Activated CD8-positive, alpha-beta T cell treated with anti-CD3 and anti-CD28 coated beads for 36 hours (primary cell): ENCODE measurements around the gene PTPRG. TPM values are rescaled to one million over a fixed set of nuclear protein-coding genes. Genes with fewer than 3 reads are reported as not detected.
"Not testable (repeated sequence)": the region's sequence is repeated elsewhere in the genome, so short reads cannot be mapped to it uniquely, and the experiment has no call there.

Source experiments
- ATAC-seq: fragments of 200-7000 bp; cut with Tn5 transposase; one replicate; pipeline ENCODE4 v1.10.0; 2021; ENCODE audit warnings: mild to moderate bottlenecking, moderate library complexity
- CTCF ChIA-PET: fragments of 350-600 bp; sonication (Branson Sonifier 250); formaldehyde crosslinking; loops from one replicate; lab custom pipeline; 2021; ENCODE audit warnings: antibody characterized with exemption; lab: Charles Lee
- POLR2A ChIA-PET: fragments of 350-600 bp; sonication (Branson Sonifier 250); formaldehyde crosslinking; loops from one replicate; lab custom pipeline; 2021; ENCODE audit warnings: antibody characterized with exemption; lab: Charles Lee
- DNase-seq: peaks from one replicate; pipeline ENCODE4 v3.0.0-alpha.2; 2020
- H3K27ac Mint-ChIP-seq: one replicate; pipeline ENCODE4 v1.8.0; 2021; ENCODE audit warnings: mild to moderate bottlenecking, mixed read lengths
- H3K27me3 Mint-ChIP-seq: one replicate; pipeline ENCODE4 v1.8.0; 2021; ENCODE audit warnings: mixed read lengths
- H3K36me3 Mint-ChIP-seq: one replicate; pipeline ENCODE4 v1.8.0; 2021; ENCODE audit warnings: low read depth, mixed read lengths
- H3K4me1 Mint-ChIP-seq: one replicate; pipeline ENCODE4 v1.8.0; 2021; ENCODE audit warnings: low read depth, mixed read lengths
- H3K4me3 Mint-ChIP-seq: one replicate; pipeline ENCODE4 v1.8.0; 2021; ENCODE audit warnings: mild to moderate bottlenecking, moderate library complexity, mixed read lengths
- H3K9me3 Mint-ChIP-seq: one replicate; pipeline ENCODE4 v1.8.0; 2021; ENCODE audit warnings: mixed read lengths
- intact Hi-C: fragments of 100-400 bp; cut with micrococcal nuclease; formaldehyde crosslinking; loops from one replicate; pipeline ENCODE4 v1.10.0; 2022
- total RNA-seq, 2 experiments: library from RNA; stranded (reverse); gene quantifications; one replicate each; pipeline ENCODE4 v1.2.3, GENCODE V29; 2021
- TF ChIP-seq, protein P1 (sequence below): fragments of 200-600 bp; IDR thresholded peaks from one replicate; pipeline ENCODE4 v1.8.0; 2022; ENCODE audit warnings: antibody characterized with exemption, mild to moderate bottlenecking

Gene PTPRG
- total RNA-seq, 2 experiments from 2014 or later, result not detected

DNA sequence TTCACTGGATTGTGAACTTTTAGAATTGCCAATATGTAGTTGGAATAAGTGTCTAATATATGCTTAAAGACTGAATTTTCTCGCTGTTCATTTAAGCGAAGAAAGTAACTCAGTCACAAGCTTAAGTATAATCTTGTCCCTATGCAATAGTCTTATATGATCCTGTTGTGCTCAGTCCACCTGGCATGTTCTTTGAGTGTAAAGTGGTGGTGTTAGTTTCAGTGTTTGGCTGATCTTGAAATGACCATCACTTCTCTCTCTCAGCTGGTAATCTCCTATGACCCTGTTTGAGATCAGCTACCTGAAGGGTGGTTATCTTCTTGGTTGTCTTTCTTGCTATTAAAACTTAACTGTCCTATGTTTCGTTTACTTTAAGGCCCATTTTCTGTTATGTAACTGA lies 197.5 kb downstream of the PTPRG start:
- Mint-ChIP-seq H3K4me1 (no peaks in the 10 kb centered on the region), H3K27me3 (peaks cover 1% of the 10 kb centered on the region), H3K9me3 (no peaks in the 10 kb centered on the region), H3K36me3 (no peaks in the 10 kb centered on the region), H3K4me3 (no peak overlapping the region), H3K27ac (no peak overlapping the region)
- no peak for DNase-seq
- TF ChIP-seq, protein P1, sequence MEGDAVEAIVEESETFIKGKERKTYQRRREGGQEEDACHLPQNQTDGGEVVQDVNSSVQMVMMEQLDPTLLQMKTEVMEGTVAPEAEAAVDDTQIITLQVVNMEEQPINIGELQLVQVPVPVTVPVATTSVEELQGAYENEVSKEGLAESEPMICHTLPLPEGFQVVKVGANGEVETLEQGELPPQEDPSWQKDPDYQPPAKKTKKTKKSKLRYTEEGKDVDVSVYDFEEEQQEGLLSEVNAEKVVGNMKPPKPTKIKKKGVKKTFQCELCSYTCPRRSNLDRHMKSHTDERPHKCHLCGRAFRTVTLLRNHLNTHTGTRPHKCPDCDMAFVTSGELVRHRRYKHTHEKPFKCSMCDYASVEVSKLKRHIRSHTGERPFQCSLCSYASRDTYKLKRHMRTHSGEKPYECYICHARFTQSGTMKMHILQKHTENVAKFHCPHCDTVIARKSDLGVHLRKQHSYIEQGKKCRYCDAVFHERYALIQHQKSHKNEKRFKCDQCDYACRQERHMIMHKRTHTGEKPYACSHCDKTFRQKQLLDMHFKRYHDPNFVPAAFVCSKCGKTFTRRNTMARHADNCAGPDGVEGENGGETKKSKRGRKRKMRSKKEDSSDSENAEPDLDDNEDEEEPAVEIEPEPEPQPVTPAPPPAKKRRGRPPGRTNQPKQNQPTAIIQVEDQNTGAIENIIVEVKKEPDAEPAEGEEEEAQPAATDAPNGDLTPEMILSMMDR, result no peak
- ChIA-PET POLR2A (no interaction called here), CTCF (interaction anchor here (0.6 kb wide), 1 partner anchor 193 kb away, joined by 3 read pairs; no protein-coding TSS in a partner anchor)
- no peak for ATAC-seq
- intact Hi-C loops, result no loop called here

- H3K27me3 Mint-ChIP-seq, H3K9me3 Mint-ChIP-seq, H3K4me1 Mint-ChIP-seq, H3K27ac Mint-ChIP-seq, H3K36me3 Mint-ChIP-seq, ATAC-seq, CTCF ChIA-PET, intact Hi-C loops, H3K4me3 Mint-ChIP-seq, DNase-seq: not testable (repeated sequence)
- POLR2A ChIA-PET, result interaction anchor here (0.6 kb wide), 1 partner anchor 529 kb away, joined by 4 read pairs; no protein-coding TSS in a partner anchor
Measured at GRCh38 chr3:61760783-61761182, 199.4 kb downstream of the PTPRG start.

DNA sequence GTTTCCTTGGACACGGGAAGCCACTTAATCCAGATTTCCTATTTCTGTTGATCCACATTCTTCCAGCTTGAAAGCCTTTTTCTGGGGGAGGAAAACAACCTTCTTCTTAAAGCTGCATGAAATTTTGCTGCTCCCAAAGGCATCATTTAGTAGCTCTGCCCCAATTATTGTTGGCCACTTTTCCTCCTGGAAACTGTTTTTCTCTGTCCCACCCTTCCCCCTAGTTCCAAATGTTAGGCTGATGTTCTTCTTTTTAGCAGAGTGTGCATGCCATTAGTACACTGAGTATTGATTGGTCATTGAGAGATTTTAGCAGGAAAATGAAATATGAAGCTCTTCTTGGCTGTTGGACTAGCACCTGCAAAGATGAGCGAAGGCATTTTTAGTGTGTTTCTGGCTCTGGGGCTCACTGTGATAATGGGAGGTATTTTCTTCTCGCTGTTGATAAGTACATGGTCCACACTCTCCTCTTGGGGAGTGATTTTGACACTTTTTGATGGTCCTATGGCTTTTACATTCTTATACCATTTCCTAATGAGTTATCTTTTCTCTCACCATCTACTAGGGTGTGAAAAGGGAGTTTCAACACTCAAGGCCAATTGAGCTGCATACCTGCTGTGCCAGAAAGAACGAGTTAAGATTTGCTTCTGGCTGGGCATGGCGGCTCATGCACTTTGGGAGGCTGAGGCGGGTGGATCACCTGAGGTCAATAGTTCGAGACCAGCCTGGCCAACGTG lies 200.5 kb downstream of the PTPRG start:
- Mint-ChIP-seq H3K27ac (no peak overlapping the region), H3K9me3 (no peaks in the 10 kb centered on the region), H3K27me3 (peaks cover 3% of the 10 kb centered on the region), H3K4me3 (no peak overlapping the region), H3K36me3 (no peaks in the 10 kb centered on the region), H3K4me1 (no peaks in the 10 kb centered on the region)
- ChIA-PET CTCF (no interaction called here), POLR2A (no interaction called here)
- intact Hi-C loops, result no loop called here
- TF ChIP-seq, protein P1, result no peak
- no peak for ATAC-seq
- DNase-seq, result no peak

DNA sequence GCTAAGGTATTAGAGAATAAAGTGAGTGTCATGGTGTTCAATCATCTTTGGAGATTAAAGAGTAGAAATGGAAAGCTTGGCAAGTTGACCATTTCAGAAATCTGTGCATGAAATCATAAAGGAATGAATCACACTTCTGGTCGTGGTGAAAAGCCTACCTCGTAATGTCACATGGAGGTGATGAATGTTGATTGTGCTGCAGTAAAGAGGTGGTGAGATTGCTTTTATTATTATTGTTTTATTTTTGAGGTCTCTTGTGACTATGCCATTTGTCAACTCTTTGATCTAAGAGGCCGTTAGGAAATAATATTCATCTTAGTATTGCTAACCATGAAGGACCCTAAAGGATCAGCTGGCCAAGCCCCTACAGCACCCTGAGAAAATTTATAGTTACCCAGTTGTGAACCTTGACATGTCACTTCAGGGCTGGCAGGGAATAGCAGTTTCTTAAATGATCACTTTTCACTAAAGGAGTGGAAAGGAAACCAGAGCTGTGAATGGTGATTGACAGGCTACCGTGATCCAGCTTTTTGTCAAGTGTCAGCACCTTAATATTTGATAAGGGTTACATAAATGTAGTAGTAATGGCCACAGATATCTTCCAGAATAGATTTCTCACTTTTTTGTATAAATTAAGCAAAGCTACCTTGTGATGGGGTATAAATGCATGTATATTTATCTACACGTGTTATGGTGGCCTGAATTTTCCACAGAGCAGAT lies 203.9 kb downstream of the PTPRG start:
- ChIA-PET POLR2A (no interaction called here), CTCF (no interaction called here)
- no peak for DNase-seq
- H3K4me3 Mint-ChIP-seq, result no peak overlapping the region
- no peaks in the 10 kb centered on the region for H3K9me3 Mint-ChIP-seq
- no peaks in the 10 kb centered on the region for H3K4me1 Mint-ChIP-seq
- no peaks in the 10 kb centered on the region for H3K36me3 Mint-ChIP-seq
- intact Hi-C loops, result no loop called here
- H3K27ac Mint-ChIP-seq, result no peak overlapping the region
- peaks cover 2% of the 10 kb centered on the region for H3K27me3 Mint-ChIP-seq
- ATAC-seq, result no peak
- TF ChIP-seq, protein P1, result no peak

DNA sequence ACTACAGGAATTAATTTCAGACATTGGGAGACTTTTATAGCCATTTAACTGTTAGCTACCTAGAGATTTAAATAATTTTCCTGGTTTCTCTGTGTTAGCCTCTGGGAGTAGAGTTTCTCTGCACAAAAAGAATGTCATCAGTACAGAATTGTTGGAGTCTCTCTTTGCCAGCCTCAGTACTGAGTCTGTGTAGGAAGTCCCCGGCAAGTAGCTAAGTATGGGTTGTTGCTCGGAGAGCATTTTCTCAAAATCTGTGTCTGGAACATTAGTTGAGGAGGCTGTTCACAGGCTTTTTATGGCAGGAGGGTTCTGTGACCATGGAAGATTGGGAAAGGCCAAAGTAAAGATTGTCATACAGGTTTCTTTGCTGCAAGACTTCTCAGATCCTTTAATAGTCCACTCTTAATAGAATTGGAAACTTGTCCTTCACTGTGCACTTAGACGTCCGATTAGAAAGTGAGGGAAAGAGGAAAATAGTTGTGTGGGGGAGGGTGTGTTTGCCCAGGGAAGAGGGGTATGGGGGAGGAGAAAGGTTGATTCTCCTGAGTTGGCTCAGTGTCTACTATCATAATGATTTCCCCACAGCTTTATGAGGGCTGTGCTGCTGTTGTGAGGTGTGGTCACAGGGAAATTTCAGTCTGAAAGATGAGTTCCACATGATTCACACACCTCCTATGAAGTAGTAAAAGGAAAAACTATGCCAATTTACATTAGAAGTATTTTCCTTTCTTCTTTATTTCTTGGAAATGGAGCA lies 207.1 kb downstream of the PTPRG start:
- TF ChIP-seq, protein P1, result no peak
- ATAC-seq (no peak), DNase-seq (no peak)
- intact Hi-C loops, result no loop called here
- H3K27me3 Mint-ChIP-seq, result peaks cover 5% of the 10 kb centered on the region
- ChIA-PET POLR2A (no interaction called here), CTCF (no interaction called here)
- no peak overlapping the region for H3K27ac Mint-ChIP-seq
- H3K4me1 Mint-ChIP-seq, result no peaks in the 10 kb centered on the region
- H3K9me3 Mint-ChIP-seq, result no peaks in the 10 kb centered on the region
- H3K36me3 Mint-ChIP-seq, result no peaks in the 10 kb centered on the region
- H3K4me3 Mint-ChIP-seq, result no peak overlapping the region
